HG02588 (cell line): Measurements from ENCODE around the gene BABAM2.
"Not testable (repeated sequence)": the region's sequence is repeated elsewhere in the genome, so short reads cannot be mapped to it uniquely, and the experiment has no call there.

Source experiments
- ATAC-seq: cut with Tn5 transposase; IDR thresholded peaks from one replicate; pipeline ENCODE4 v1.9.1; 2021; ENCODE audit warnings: mild to moderate bottlenecking, moderate library complexity; ENCODE audit not compliant: unreplicated experiment

The BABAM2 gene

GRCh38 chr2:28366149-28366495 lies 475.6 kb downstream of the BABAM2 start:
- ATAC-seq: no peak

- no peak for ATAC-seq
Observed at GRCh38 chr2:28366496-28367282, 476.2 kb downstream of the BABAM2 start.

GRCh38 chr2:28367667-28368356 lies 477.3 kb downstream of the BABAM2 start:
- no peak for ATAC-seq

GRCh38 chr2:28368357-28368798 lies 477.8 kb downstream of the BABAM2 start:
- ATAC-seq: no peak

- no peak for ATAC-seq
Observed at GRCh38 chr2:28369358-28369757, 478.8 kb downstream of the BABAM2 start.

GRCh38 chr2:28370354-28370753 lies 479.8 kb downstream of the BABAM2 start:
- ATAC-seq: no peak

- ATAC-seq: not testable (repeated sequence)
Observed at GRCh38 chr2:28371728-28372127, 481.2 kb downstream of the BABAM2 start.

- no peak for ATAC-seq
Observed at GRCh38 chr2:28373854-28374253, 483.3 kb downstream of the BABAM2 start.

- ATAC-seq: no peak
Observed at GRCh38 chr2:28374331-28374730, 483.8 kb downstream of the BABAM2 start.

- no peak for ATAC-seq
Observed at GRCh38 chr2:28375236-28375635, 484.7 kb downstream of the BABAM2 start.

GRCh38 chr2:28375742-28376631 lies 485.5 kb downstream of the BABAM2 start:
- no peak for ATAC-seq

- ATAC-seq: no peak
Observed at GRCh38 chr2:28377195-28377816, 486.8 kb downstream of the BABAM2 start.

GRCh38 chr2:28377984-28378678 lies 487.6 kb downstream of the BABAM2 start:
- ATAC-seq: no peak

GRCh38 chr2:28378679-28379584 lies 488.4 kb downstream of the BABAM2 start:
- ATAC-seq: no peak

GRCh38 chr2:28380219-28380618 lies 489.7 kb downstream of the BABAM2 start:
- ATAC-seq: no peak

- no peak for ATAC-seq
Observed at GRCh38 chr2:28381225-28382180, 491.0 kb downstream of the BABAM2 start.

- no peak for ATAC-seq
Observed at GRCh38 chr2:28382755-28383154, 492.2 kb downstream of the BABAM2 start.
